Neural cell (in vitro differentiated cells): Measurements from ENCODE around the gene ABCA1. TPM values are rescaled to one million over a fixed set of nuclear protein-coding genes. Genes with fewer than 3 reads are reported as not detected.

Source experiments
- H2AFZ ChIP-seq: fragments of 200-600, 300-800 bp; sonication (generic), shearing (Covaris generic); 2 replicates; pipeline ENCODE4 v1.6.0; 2014; ENCODE audit warnings: low read depth, mild to moderate bottlenecking, antibody characterized with exemption, low read length, moderate library complexity
- H3F3A ChIP-seq: fragments of 200-600 bp; shearing (Covaris generic); 2 replicates; pipeline ENCODE4 v1.6.1; 2016; ENCODE audit warnings: mild to moderate bottlenecking, moderate library complexity, mixed read lengths, antibody characterized with exemption, low read length; ENCODE audit not compliant: insufficient read depth, poor library complexity, severe bottlenecking
- H3K27ac ChIP-seq: fragments of 200-600, 300-800 bp; sonication (generic), shearing (Covaris generic); 2 replicates; pipeline ENCODE4 v1.5.1; 2014; ENCODE audit warnings: mild to moderate bottlenecking, low read length, moderate library complexity
- H3K27me3 ChIP-seq: fragments of 300-800, 200-600 bp; sonication (generic), shearing (Covaris generic); 2 replicates; pipeline ENCODE4 v1.6.0; 2014; ENCODE audit warnings: mild to moderate bottlenecking, low read depth, low read length, moderate library complexity; ENCODE audit not compliant: insufficient read depth
- H3K36me3 ChIP-seq: fragments of 300-800, 200-600 bp; sonication (generic), shearing (Covaris generic); 2 replicates; pipeline ENCODE4 v1.5.1; 2014; ENCODE audit warnings: mild to moderate bottlenecking, antibody characterized with exemption, low read length, moderate library complexity; ENCODE audit not compliant: insufficient read depth
- H3K4me2 ChIP-seq: fragments of 300-800, 200-600 bp; sonication (generic), shearing (Covaris generic); 2 replicates; pipeline ENCODE4 v1.6.0; 2014; ENCODE audit warnings: mild to moderate bottlenecking, low read length
- H3K4me3 ChIP-seq: fragments of 300-800, 200-600 bp; sonication (generic), shearing (Covaris generic); 2 replicates; pipeline ENCODE4 v1.5.1; 2014; ENCODE audit warnings: mild to moderate bottlenecking, low read length, moderate library complexity
- H3K79me2 ChIP-seq: fragments of 200-600 bp; shearing (Covaris generic); replicated peaks from 2 replicates; pipeline ENCODE4 v1.6.0; 2014; ENCODE audit warnings: mild to moderate bottlenecking, low read length, moderate library complexity; ENCODE audit not compliant: insufficient read depth
- H3K9ac ChIP-seq: fragments of 300-800, 200-600 bp; sonication (generic), shearing (Covaris generic); 2 replicates; pipeline ENCODE4 v1.6.1; 2016; ENCODE audit warnings: mild to moderate bottlenecking, low read length, mixed read lengths
- H3K9me2 ChIP-seq: fragments of 200-600 bp; shearing (Covaris generic); 2 replicates; pipeline ENCODE4 v1.6.1; 2016; ENCODE audit warnings: mild to moderate bottlenecking, low read length, mixed read lengths; ENCODE audit not compliant: insufficient read depth
- H3K9me3 ChIP-seq: fragments of 200-600, 300-800 bp; sonication (generic), shearing (Covaris generic); 2 replicates; pipeline ENCODE4 v1.6.1; 2016; ENCODE audit warnings: mild to moderate bottlenecking, mixed run types, low read length, moderate library complexity, mixed read lengths
- H4K20me1 ChIP-seq: fragments of 200-600 bp; shearing (Covaris generic); 2 replicates; pipeline ENCODE4 v1.6.1; 2016; ENCODE audit warnings: mild to moderate bottlenecking, mixed run types; ENCODE audit not compliant: insufficient read depth
- CTCF ChIP-seq: fragments of 450-650 bp; IDR thresholded peaks from 2 replicates; pipeline ENCODE4 v1.5.1; 2014; ENCODE audit warnings: antibody characterized with exemption, mild to moderate bottlenecking, moderate library complexity; ENCODE audit not compliant: poor library complexity, severe bottlenecking
- EP300 ChIP-seq: fragments of 450-650 bp; conservative IDR thresholded peaks from 2 replicates; pipeline ENCODE4 v1.6.1; 2014; ENCODE audit warnings: antibody characterized with exemption, mild to moderate bottlenecking, moderate library complexity; ENCODE audit not compliant: poor library complexity, severe bottlenecking
- EZH2 ChIP-seq: fragments of 200-600, 300-800 bp; shearing (Covaris generic), sonication (generic); IDR thresholded peaks from 2 replicates; pipeline ENCODE4 v1.6.1; 2014; ENCODE audit warnings: antibody characterized with exemption, low read length, borderline replicate concordance, mild to moderate bottlenecking; ENCODE audit not compliant: insufficient read depth, poor library complexity, severe bottlenecking
- MXI1 ChIP-seq: fragments of 450-650 bp; conservative IDR thresholded peaks from 2 replicates; pipeline ENCODE4 v1.6.1; 2014; ENCODE audit warnings: antibody characterized with exemption, mild to moderate bottlenecking; ENCODE audit not compliant: poor library complexity, severe bottlenecking
- POLR2AphosphoS5 ChIP-seq: IDR thresholded peaks from 2 replicates; pipeline ENCODE4 v1.6.1; 2012
- RAD21 ChIP-seq: fragments of 450-650 bp; conservative IDR thresholded peaks from 2 replicates; pipeline ENCODE4 v1.6.1; 2014; ENCODE audit warnings: antibody characterized with exemption, mild to moderate bottlenecking, moderate library complexity
- SMC3 ChIP-seq: fragments of 450-650 bp; conservative IDR thresholded peaks from 2 replicates; pipeline ENCODE4 v1.6.1; 2014; ENCODE audit warnings: antibody characterized with exemption, mild to moderate bottlenecking, moderate library complexity; ENCODE audit not compliant: poor library complexity
- TAF1 ChIP-seq: IDR thresholded peaks from 2 replicates; pipeline ENCODE4 v1.6.1; 2012; ENCODE audit warnings: low read depth
- polyA plus RNA-seq: library from polyadenylated mRNA; depleted of rRNA; stranded (reverse); fragments of >200 nt; gene quantifications from 2 replicates; pipeline ENCODE4 v1.2.3, GENCODE V29; 2014
- TF ChIP-seq, protein P1 (sequence below): IDR thresholded peaks from 2 replicates; pipeline ENCODE4 v1.6.1; 2012; ENCODE audit warnings: borderline replicate concordance

ABCA1 gene
- polyA plus RNA-seq, 1 donor from 2014 or later = 5.2 TPM

- Histone ChIP-seq H3K27ac (no peak overlapping the region), H3K36me3 (peaks cover 8% of the 10 kb centered on the region), H3F3A (no peaks in the 10 kb centered on the region), H3K9me2 (no peaks in the 10 kb centered on the region), H3K9me3 (no peaks in the 10 kb centered on the region), H4K20me1 (no peaks in the 10 kb centered on the region), H3K9ac (no peak overlapping the region), H3K27me3 (no peaks in the 10 kb centered on the region), H3K4me2 (no peak overlapping the region), H3K79me2 (no peaks in the 10 kb centered on the region), H3K4me3 (no peak overlapping the region), H2AFZ (no peak overlapping the region)
- TF ChIP-seq EZH2 (no peak), EP300 (no peak), MXI1 (no peak), CTCF (no peak), SMC3 (no peak), RAD21 (no peak), POLR2AphosphoS5 (no peak), TAF1 (no peak)
- TF ChIP-seq, protein P1, sequence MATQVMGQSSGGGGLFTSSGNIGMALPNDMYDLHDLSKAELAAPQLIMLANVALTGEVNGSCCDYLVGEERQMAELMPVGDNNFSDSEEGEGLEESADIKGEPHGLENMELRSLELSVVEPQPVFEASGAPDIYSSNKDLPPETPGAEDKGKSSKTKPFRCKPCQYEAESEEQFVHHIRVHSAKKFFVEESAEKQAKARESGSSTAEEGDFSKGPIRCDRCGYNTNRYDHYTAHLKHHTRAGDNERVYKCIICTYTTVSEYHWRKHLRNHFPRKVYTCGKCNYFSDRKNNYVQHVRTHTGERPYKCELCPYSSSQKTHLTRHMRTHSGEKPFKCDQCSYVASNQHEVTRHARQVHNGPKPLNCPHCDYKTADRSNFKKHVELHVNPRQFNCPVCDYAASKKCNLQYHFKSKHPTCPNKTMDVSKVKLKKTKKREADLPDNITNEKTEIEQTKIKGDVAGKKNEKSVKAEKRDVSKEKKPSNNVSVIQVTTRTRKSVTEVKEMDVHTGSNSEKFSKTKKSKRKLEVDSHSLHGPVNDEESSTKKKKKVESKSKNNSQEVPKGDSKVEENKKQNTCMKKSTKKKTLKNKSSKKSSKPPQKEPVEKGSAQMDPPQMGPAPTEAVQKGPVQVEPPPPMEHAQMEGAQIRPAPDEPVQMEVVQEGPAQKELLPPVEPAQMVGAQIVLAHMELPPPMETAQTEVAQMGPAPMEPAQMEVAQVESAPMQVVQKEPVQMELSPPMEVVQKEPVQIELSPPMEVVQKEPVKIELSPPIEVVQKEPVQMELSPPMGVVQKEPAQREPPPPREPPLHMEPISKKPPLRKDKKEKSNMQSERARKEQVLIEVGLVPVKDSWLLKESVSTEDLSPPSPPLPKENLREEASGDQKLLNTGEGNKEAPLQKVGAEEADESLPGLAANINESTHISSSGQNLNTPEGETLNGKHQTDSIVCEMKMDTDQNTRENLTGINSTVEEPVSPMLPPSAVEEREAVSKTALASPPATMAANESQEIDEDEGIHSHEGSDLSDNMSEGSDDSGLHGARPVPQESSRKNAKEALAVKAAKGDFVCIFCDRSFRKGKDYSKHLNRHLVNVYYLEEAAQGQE = no peak
Observed at GRCh38 chr9:104795082-104795481, 132.9 kb downstream of the ABCA1 start.

DNA sequence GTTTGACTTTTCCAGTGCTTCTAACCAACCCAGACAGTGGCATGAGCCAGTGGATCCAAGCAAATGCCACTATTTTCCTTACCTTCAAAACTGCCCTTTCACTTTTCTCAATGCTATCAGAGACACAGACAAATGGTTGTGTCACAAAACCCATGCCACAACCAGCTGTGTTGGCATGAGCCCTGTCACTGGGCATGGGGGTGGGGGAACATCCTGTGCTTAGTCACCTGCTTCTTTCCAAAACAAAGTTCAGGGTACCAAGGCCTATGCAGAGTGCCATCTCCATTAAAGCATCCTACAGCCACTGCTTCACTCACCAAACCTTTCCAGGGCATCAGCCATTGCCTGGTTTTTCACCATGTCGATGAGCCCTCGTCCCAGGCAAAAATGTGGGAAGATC is 133.9 kb downstream of the ABCA1 start:
- Histone ChIP-seq H3F3A (no peaks in the 10 kb centered on the region), H3K9ac (no peak overlapping the region), H3K27ac (no peak overlapping the region), H3K79me2 (no peaks in the 10 kb centered on the region), H3K9me3 (no peaks in the 10 kb centered on the region), H3K27me3 (no peaks in the 10 kb centered on the region), H2AFZ (no peak overlapping the region), H4K20me1 (no peaks in the 10 kb centered on the region), H3K9me2 (no peaks in the 10 kb centered on the region), H3K4me3 (no peak overlapping the region), H3K4me2 (no peak overlapping the region), H3K36me3 (peaks cover 8% of the 10 kb centered on the region)
- TF ChIP-seq EP300 (no peak), MXI1 (no peak), POLR2AphosphoS5 (no peak), SMC3 (no peak), TAF1 (no peak), EZH2 (no peak)
- TF ChIP-seq, protein P1 = no peak
